ENCODE results near the gene DHPS.
"Not testable (repeated sequence)": the region's sequence is repeated elsewhere in the genome, so short reads cannot be mapped to it uniquely, and the experiment has no call there.

Gene DHPS

GRCh38 chr19:12703046-12703445 lies 21.4 kb upstream of the DHPS start:
- no peak overlapping the region for H3K4me3 ChIP-seq (ENCODE audit: low read depth, low read length)
- TF ChIP-seq CTCF (IDR thresholded peaks at IDR 0.05; ENCODE audit: low read depth, low read length): no peak

- H3K4me3 ChIP-seq (ENCODE audit: low read depth, low read length): no peak overlapping the region
- no peak for TF ChIP-seq CTCF (IDR thresholded peaks at IDR 0.05; ENCODE audit: low read depth, low read length)
Measured at GRCh38 chr19:12701596-12702282, 20.1 kb upstream of the DHPS start.

GRCh38 chr19:12698138-12698537 lies 16.5 kb upstream of the DHPS start:
- no peak overlapping the region for H3K4me3 ChIP-seq (ENCODE audit: low read depth, low read length)
- no peak for TF ChIP-seq CTCF (IDR thresholded peaks at IDR 0.05; ENCODE audit: low read depth, low read length)

- H3K4me3 ChIP-seq (ENCODE audit: low read depth, low read length): not testable (repeated sequence)
Measured at GRCh38 chr19:12697425-12697824, 15.7 kb upstream of the DHPS start.

- TF ChIP-seq CTCF (IDR thresholded peaks at IDR 0.05; ENCODE audit: low read depth, low read length): no peak
- peak within 1 kb of the TSS; percentile 87 for H3K4me3 ChIP-seq (ENCODE audit: low read depth, low read length)
Measured at GRCh38 chr19:12696366-12697335, 15.0 kb upstream of the DHPS start, which contains the start of gene FBXW9. Gene FBXW9, minus strand, starts transcription at chr19:12696631. Its CDS starts 50 bp downstream, at chr19:12696581.

- H3K4me3 ChIP-seq (ENCODE audit: low read depth, low read length): peak overlapping the region; percentile 87
- no peak for TF ChIP-seq CTCF (IDR thresholded peaks at IDR 0.05; ENCODE audit: low read depth, low read length)
Measured at GRCh38 chr19:12695997-12696365, 14.3 kb upstream of the DHPS start.

- no peak for TF ChIP-seq CTCF (IDR thresholded peaks at IDR 0.05; ENCODE audit: low read depth, low read length)
- H3K4me3 ChIP-seq (ENCODE audit: low read depth, low read length): peak overlapping the region; percentile 87
Measured at GRCh38 chr19:12695514-12695913, 13.8 kb upstream of the DHPS start.

Data from WI38 (cell line).